SU-DHL-6 (cell line): ENCODE results near the gene SRPK1.

Experiments used
- H2AFZ ChIP-seq: fragments of 200-600 bp; sonication (generic); 2 replicates; pipeline ENCODE4 v1.6.1; 2014; ENCODE audit warnings: low read depth, mild to moderate bottlenecking, moderate library complexity, mixed read lengths, antibody characterized with exemption, low read length; ENCODE audit not compliant: severe bottlenecking
- H3F3A ChIP-seq: fragments of 200-600 bp; shearing (Covaris generic); 2 replicates; pipeline ENCODE4 v1.6.0; 2016; ENCODE audit warnings: antibody characterized with exemption, mild to moderate bottlenecking; ENCODE audit not compliant: insufficient read depth
- H3K27ac ChIP-seq: fragments of 200-600 bp; sonication (generic); 2 replicates; pipeline ENCODE4 v1.5.1; 2016; ENCODE audit warnings: low read depth, mild to moderate bottlenecking, low read length, moderate library complexity, mixed read lengths
- H3K27me3 ChIP-seq: fragments of 200-600 bp; sonication (generic), shearing (Covaris generic); 2 replicates; pipeline ENCODE4 v1.6.0; 2014; ENCODE audit warnings: mild to moderate bottlenecking, low read length
- H3K36me3 ChIP-seq: fragments of 200-600 bp; sonication (generic); 2 replicates; pipeline ENCODE4 v1.6.1; 2014; ENCODE audit warnings: mild to moderate bottlenecking, low read length, mixed read lengths
- H3K4me2 ChIP-seq: fragments of 300-600, 200-600 bp; shearing (Covaris generic), sonication (generic); 2 replicates; pipeline ENCODE4 v1.6.0; 2014; ENCODE audit warnings: low read length, low read depth, mild to moderate bottlenecking; ENCODE audit not compliant: poor library complexity, severe bottlenecking
- H3K4me3 ChIP-seq: fragments of 200-600 bp; sonication (generic); 2 replicates; pipeline ENCODE4 v1.5.1; 2014; ENCODE audit warnings: antibody characterized with exemption, low read length, mild to moderate bottlenecking, mixed read lengths; ENCODE audit not compliant: insufficient read depth, poor library complexity, severe bottlenecking
- H3K79me2 ChIP-seq: fragments of 200-600 bp; sonication (generic); 2 replicates; pipeline ENCODE4 v1.6.1; 2014; ENCODE audit warnings: mild to moderate bottlenecking, low read length, moderate library complexity; ENCODE audit not compliant: insufficient read depth
- H3K9ac ChIP-seq: fragments of 200-600 bp; sonication (generic); 2 replicates; pipeline ENCODE4 v1.7.0; 2014; ENCODE audit warnings: mild to moderate bottlenecking, low read length
- H3K9me2 ChIP-seq: fragments of 200-600 bp; sonication (generic); replicated peaks from 2 replicates; pipeline ENCODE4 v1.6.1; 2014; ENCODE audit warnings: low read length; ENCODE audit not compliant: insufficient read depth
- H3K9me3 ChIP-seq: fragments of 200-600 bp; sonication (generic); 2 replicates; pipeline ENCODE4 v1.6.1; 2014; ENCODE audit warnings: low read length, mixed read lengths; ENCODE audit not compliant: insufficient read depth
- H4K20me1 ChIP-seq: fragments of 200-600 bp; sonication (generic); 2 replicates; pipeline ENCODE4 v1.6.1; 2014; ENCODE audit warnings: low read depth, mild to moderate bottlenecking, antibody characterized with exemption, low read length, moderate library complexity, mixed read lengths
- EZH2phosphoT487 ChIP-seq: fragments of 200-600 bp; sonication (generic), shearing (Covaris generic); conservative IDR thresholded peaks from 2 replicates; pipeline ENCODE4 v1.6.1; 2018; ENCODE audit warnings: mild to moderate bottlenecking, antibody characterized with exemption, low read length, moderate library complexity, mixed read lengths
- TF ChIP-seq, protein P1 (sequence below): fragments of 200-600 bp; sonication (generic); IDR thresholded peaks from one replicate; pipeline ENCODE4 v1.5.1; 2017; ENCODE audit warnings: antibody characterized with exemption, mild to moderate bottlenecking, low read length, moderate library complexity; ENCODE audit not compliant: insufficient read depth, poor library complexity, severe bottlenecking

SRPK1 gene

DNA sequence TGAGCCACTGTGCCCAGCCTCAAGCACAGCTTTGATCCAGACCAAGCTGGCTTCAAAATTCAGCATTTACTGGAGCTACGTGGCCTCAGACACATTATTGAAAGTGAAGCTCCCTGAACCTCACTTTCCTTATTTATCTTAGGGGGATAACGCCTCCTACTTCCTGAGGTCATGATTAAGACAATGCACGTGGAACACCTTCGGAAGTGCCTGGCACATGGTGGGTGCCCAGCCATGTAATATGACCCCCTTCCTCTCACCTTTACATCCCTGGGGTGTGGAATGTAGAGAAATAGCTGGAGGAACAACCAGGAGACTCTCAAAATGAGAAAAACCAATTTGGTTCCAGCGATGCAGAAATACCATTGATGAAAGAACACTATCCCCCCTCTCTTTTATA is 122.2 kb downstream of the SRPK1 start:
- no peaks in the 10 kb centered on the region for H3K9me2 ChIP-seq
- H3K9ac ChIP-seq: no peak overlapping the region
- no peaks in the 10 kb centered on the region for H3F3A ChIP-seq
- no peaks in the 10 kb centered on the region for H3K27me3 ChIP-seq
- no peaks in the 10 kb centered on the region for H4K20me1 ChIP-seq
- H3K9me3 ChIP-seq: no peaks in the 10 kb centered on the region
- no peak overlapping the region for H2AFZ ChIP-seq
- H3K36me3 ChIP-seq: no peaks in the 10 kb centered on the region
- no peak overlapping the region for H3K4me2 ChIP-seq
- H3K4me3 ChIP-seq: no peak overlapping the region
- H3K79me2 ChIP-seq: no peaks in the 10 kb centered on the region
- H3K27ac ChIP-seq: no peak overlapping the region
- TF ChIP-seq EZH2phosphoT487: no peak
- TF ChIP-seq, protein P1, sequence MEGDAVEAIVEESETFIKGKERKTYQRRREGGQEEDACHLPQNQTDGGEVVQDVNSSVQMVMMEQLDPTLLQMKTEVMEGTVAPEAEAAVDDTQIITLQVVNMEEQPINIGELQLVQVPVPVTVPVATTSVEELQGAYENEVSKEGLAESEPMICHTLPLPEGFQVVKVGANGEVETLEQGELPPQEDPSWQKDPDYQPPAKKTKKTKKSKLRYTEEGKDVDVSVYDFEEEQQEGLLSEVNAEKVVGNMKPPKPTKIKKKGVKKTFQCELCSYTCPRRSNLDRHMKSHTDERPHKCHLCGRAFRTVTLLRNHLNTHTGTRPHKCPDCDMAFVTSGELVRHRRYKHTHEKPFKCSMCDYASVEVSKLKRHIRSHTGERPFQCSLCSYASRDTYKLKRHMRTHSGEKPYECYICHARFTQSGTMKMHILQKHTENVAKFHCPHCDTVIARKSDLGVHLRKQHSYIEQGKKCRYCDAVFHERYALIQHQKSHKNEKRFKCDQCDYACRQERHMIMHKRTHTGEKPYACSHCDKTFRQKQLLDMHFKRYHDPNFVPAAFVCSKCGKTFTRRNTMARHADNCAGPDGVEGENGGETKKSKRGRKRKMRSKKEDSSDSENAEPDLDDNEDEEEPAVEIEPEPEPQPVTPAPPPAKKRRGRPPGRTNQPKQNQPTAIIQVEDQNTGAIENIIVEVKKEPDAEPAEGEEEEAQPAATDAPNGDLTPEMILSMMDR: no peak

DNA sequence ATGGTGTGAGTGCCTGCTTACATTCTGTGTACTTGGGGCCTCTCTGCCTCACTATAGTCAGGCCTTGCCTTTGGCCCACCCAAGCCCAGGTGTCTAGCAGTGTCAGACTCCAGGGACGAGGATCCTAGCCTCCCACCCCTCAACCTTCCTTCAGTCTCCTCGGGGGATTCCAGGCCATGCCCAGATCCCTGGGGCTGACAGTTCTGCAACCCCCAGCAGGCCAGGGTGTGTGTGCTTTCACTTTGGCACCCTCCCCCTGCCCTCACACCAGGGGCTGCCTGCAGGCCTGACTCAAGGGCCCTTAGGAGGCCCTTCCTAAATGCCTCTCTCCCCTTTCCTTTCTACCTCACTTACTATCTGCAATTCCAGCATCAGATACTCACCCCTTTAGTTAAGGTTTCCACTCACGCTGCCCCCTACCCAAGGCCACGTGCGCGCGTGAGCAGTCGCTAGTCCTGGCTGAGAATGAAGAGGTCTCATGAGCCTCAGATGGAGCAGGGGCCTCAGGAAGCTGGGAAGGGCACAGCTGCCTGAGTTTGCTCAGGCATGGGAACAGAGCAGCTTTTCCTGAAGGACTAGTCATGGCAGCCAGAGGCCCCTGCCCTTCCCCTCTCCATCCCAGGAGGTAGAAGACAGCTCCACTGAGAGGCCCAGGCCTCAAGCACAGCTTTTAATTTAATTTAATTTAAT is 122.9 kb downstream of the SRPK1 start:
- H4K20me1 ChIP-seq: no peaks in the 10 kb centered on the region
- H3K79me2 ChIP-seq: no peaks in the 10 kb centered on the region
- no peak overlapping the region for H3K9ac ChIP-seq
- no peak overlapping the region for H3K4me3 ChIP-seq
- no peak for TF ChIP-seq EZH2phosphoT487
- TF ChIP-seq, protein P1: no peak
- H3K9me2 ChIP-seq: no peaks in the 10 kb centered on the region
- no peak overlapping the region for H3K27ac ChIP-seq
- H3F3A ChIP-seq: no peaks in the 10 kb centered on the region
- H3K9me3 ChIP-seq: no peaks in the 10 kb centered on the region
- H2AFZ ChIP-seq: no peak overlapping the region
- no peaks in the 10 kb centered on the region for H3K27me3 ChIP-seq
- no peak overlapping the region for H3K4me2 ChIP-seq
- H3K36me3 ChIP-seq: no peaks in the 10 kb centered on the region

DNA sequence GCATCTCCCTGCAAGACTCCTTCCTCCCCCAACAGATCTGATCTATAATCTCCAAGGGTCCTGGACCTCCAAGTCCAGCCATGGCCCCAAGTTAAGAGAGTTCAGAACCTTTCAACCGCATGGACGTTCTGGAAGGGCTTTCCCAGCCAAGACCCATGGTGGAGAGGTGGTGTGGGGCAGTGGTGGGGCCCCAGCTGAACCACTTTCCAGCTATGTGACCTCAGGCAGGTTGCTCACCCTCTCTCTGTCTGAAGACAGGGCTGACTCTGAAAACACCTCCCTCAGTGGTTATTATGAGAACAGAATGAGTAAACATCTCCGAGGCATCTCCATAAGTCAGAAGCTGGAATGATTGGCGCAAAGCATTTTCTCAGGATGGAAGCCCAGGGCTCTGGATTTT is 124.7 kb downstream of the SRPK1 start:
- no peaks in the 10 kb centered on the region for H3K27me3 ChIP-seq
- H3K4me2 ChIP-seq: no peak overlapping the region
- H3K9ac ChIP-seq: no peak overlapping the region

More for the DNA sequence above, 124.7 kb downstream of the SRPK1 start:
- H3F3A ChIP-seq: no peaks in the 10 kb centered on the region
- no peak for TF ChIP-seq EZH2phosphoT487
- TF ChIP-seq, protein P1: no peak
- H3K4me3 ChIP-seq: no peak overlapping the region
- no peak overlapping the region for H3K27ac ChIP-seq
- H3K9me2 ChIP-seq: no peaks in the 10 kb centered on the region
- no peaks in the 10 kb centered on the region for H3K9me3 ChIP-seq
- no peak overlapping the region for H2AFZ ChIP-seq
- H3K79me2 ChIP-seq: no peaks in the 10 kb centered on the region
- no peaks in the 10 kb centered on the region for H3K36me3 ChIP-seq
- H4K20me1 ChIP-seq: no peaks in the 10 kb centered on the region
